ENCODE measurements around the gene EEA1.

DNA sequence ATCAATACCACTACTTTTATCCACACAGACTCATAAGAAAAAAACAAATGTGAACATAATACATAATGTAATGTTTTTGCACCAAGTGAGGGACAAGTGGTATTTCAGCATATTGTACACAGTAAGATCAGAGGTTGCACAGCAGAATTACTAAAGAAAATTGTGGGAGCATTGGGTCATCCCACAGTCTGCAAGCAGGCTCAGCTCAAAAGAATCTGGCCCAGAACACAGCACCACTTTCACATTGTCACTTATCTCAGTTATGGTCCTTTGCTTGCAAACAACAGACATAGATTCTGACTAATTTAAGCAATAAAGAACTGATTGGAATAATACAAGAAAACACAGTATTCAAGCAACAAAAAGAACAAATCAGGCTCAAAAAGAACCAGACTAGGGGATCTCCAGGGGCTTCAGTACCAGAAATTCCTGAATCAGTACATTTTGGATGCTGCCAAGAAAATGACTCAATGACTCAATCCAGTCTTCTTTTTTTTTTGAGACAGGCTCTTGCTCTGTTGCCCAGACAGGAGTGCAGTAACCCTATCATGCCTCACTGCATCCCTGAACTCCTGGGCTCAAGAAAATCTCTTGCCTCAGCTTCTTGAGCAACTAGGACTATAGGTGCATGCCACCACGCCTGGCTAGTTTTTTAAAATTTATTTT is 42.9 kb upstream of the EEA1 start:
- TF ChIP-seq, protein P1, sequence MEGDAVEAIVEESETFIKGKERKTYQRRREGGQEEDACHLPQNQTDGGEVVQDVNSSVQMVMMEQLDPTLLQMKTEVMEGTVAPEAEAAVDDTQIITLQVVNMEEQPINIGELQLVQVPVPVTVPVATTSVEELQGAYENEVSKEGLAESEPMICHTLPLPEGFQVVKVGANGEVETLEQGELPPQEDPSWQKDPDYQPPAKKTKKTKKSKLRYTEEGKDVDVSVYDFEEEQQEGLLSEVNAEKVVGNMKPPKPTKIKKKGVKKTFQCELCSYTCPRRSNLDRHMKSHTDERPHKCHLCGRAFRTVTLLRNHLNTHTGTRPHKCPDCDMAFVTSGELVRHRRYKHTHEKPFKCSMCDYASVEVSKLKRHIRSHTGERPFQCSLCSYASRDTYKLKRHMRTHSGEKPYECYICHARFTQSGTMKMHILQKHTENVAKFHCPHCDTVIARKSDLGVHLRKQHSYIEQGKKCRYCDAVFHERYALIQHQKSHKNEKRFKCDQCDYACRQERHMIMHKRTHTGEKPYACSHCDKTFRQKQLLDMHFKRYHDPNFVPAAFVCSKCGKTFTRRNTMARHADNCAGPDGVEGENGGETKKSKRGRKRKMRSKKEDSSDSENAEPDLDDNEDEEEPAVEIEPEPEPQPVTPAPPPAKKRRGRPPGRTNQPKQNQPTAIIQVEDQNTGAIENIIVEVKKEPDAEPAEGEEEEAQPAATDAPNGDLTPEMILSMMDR (IDR thresholded peaks at IDR 0.05) = no peak
- TF ChIP-seq POLR2A (IDR thresholded peaks at IDR 0.05) = no peak

All from right lobe of liver (tissue), 4 donors.